Measurements from ENCODE around the gene GRM7. TPM values are rescaled to one million over a fixed set of nuclear protein-coding genes. Genes with fewer than 3 reads are reported as not detected.

GRM7 gene
- total RNA-seq, 1 donor from 2014 or later = 0.80 TPM

DNA sequence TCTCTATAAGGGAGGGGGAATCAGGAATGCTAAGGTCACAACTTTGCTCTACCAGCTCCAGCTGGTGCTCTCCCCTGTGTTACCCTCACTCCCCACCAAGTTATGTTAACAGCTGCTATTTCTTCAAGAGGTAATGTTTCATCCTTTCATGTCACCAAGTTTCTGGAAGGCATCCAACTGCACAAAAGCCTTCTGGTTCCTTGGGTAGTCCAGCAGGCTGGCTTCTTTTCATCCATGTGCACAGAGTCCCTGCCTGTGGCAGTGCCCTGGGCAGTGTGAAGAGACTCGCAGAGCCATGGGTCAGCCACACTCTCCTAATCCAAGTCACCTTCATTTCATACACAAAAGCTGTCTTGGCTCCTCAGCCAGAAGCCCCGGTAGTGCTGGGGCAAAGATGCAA, 903.2 kb downstream of the GRM7 start:
- Mint-ChIP-seq H3K27ac (no peak overlapping the region), H3K4me3 (no peak overlapping the region), H3K4me1 (no peaks in the 10 kb centered on the region), H3K36me3 (no peaks in the 10 kb centered on the region), H3K9me3 (peaks cover 15% of the 10 kb centered on the region), H3K27me3 (ENCODE audit: insufficient read depth, low read depth) (no peaks in the 10 kb centered on the region)
- no peaks in the 10 kb centered on the region for H3K27me3 ChIP-seq
- no peaks in the 10 kb centered on the region for H4K20me1 ChIP-seq (ENCODE audit: low read depth)
- H3K4me2 ChIP-seq = no peak overlapping the region
- TF ChIP-seq EZH2phosphoT487 (IDR thresholded peaks at IDR 0.05) = no peak
- TF ChIP-seq EZH2 (IDR thresholded peaks at IDR 0.05) = no peak
- TF ChIP-seq, protein P1, sequence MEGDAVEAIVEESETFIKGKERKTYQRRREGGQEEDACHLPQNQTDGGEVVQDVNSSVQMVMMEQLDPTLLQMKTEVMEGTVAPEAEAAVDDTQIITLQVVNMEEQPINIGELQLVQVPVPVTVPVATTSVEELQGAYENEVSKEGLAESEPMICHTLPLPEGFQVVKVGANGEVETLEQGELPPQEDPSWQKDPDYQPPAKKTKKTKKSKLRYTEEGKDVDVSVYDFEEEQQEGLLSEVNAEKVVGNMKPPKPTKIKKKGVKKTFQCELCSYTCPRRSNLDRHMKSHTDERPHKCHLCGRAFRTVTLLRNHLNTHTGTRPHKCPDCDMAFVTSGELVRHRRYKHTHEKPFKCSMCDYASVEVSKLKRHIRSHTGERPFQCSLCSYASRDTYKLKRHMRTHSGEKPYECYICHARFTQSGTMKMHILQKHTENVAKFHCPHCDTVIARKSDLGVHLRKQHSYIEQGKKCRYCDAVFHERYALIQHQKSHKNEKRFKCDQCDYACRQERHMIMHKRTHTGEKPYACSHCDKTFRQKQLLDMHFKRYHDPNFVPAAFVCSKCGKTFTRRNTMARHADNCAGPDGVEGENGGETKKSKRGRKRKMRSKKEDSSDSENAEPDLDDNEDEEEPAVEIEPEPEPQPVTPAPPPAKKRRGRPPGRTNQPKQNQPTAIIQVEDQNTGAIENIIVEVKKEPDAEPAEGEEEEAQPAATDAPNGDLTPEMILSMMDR (IDR thresholded peaks at IDR 0.05) = no peak
- no peak for DNase-seq (ENCODE audit: low spot score)
- H3K79me2 ChIP-seq (ENCODE audit: low read depth) = no peaks in the 10 kb centered on the region
- no peaks in the 10 kb centered on the region for H3F3A ChIP-seq (ENCODE audit: low read depth)
- no peak overlapping the region for H3K27ac ChIP-seq
- H3K36me3 ChIP-seq = no peaks in the 10 kb centered on the region
- H3K4me3 ChIP-seq = no peak overlapping the region
- no peaks in the 10 kb centered on the region for H3K9me3 ChIP-seq (ENCODE audit: low read depth)
- H3K9ac ChIP-seq = no peak overlapping the region
- no peak overlapping the region for H2AFZ ChIP-seq (replicated peaks)
- no peaks in the 10 kb centered on the region for H3K4me1 ChIP-seq

DNA sequence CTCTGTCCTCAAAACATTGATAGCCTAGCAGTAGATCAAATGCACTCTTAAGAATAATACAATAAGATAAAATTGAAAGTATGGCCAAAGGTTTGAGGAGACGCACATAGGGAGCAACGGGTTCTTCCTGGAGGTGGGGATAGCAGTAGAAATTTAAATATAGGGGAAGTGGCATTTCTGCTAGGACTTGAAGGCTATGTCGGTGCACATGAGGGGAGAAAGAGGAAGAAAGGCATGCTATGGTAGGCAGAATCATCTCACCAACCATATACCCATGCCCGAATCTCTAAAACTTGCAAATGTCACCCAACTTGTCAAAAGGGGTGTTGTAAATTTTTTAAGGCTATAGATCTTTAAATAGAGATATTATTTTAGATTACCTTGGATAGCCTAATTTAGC, 905.6 kb downstream of the GRM7 start:
- no peaks in the 10 kb centered on the region for H4K20me1 ChIP-seq (ENCODE audit: low read depth)
- DNase-seq (ENCODE audit: low spot score) = no peak
- H3K36me3 ChIP-seq = no peaks in the 10 kb centered on the region
- no peak overlapping the region for H3K4me2 ChIP-seq
- Mint-ChIP-seq H3K27me3 (ENCODE audit: insufficient read depth, low read depth) (no peaks in the 10 kb centered on the region), H3K4me3 (no peak overlapping the region), H3K36me3 (no peaks in the 10 kb centered on the region), H3K9me3 (peaks cover 15% of the 10 kb centered on the region), H3K4me1 (no peaks in the 10 kb centered on the region), H3K27ac (no peak overlapping the region)
- no peak overlapping the region for H3K27ac ChIP-seq
- H3K4me3 ChIP-seq = no peak overlapping the region
- H3K9ac ChIP-seq = no peak overlapping the region
- TF ChIP-seq EZH2 (IDR thresholded peaks at IDR 0.05) (no peak), EZH2phosphoT487 (IDR thresholded peaks at IDR 0.05) (no peak)
- TF ChIP-seq, protein P1 (IDR thresholded peaks at IDR 0.05) = no peak
- no peaks in the 10 kb centered on the region for H3F3A ChIP-seq (ENCODE audit: low read depth)
- H3K27me3 ChIP-seq = no peaks in the 10 kb centered on the region
- H3K79me2 ChIP-seq (ENCODE audit: low read depth) = no peaks in the 10 kb centered on the region
- H3K9me3 ChIP-seq (ENCODE audit: low read depth) = no peaks in the 10 kb centered on the region
- H3K4me1 ChIP-seq = no peaks in the 10 kb centered on the region
- H2AFZ ChIP-seq (replicated peaks) = no peak overlapping the region

DNA sequence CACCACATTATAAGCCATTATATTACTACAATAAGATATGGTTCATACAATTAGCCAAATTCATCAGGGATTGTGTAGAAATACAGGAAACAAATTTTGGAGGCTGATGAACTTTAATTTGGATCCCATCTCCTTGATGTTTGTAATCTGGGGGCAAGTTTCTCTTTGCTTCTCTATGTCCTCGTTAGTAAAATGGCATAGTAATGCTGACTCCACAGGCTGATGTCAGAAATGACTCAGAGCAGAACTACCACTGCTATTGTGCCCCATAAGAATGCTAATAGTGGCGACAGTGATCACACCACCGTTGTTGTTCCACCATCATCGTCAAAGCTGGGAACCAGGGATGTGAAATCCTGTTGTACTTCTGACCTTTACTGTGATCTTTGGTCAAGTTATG, 918.4 kb downstream of the GRM7 start:
- Histone ChIP-seq H4K20me1 (ENCODE audit: low read depth) (no peaks in the 10 kb centered on the region), H3K4me1 (no peaks in the 10 kb centered on the region), H3K4me3 (no peak overlapping the region), H3K4me2 (no peak overlapping the region), H3K27ac (no peak overlapping the region), H3F3A (ENCODE audit: low read depth) (no peaks in the 10 kb centered on the region), H2AFZ (replicated peaks) (no peak overlapping the region), H3K79me2 (ENCODE audit: low read depth) (no peaks in the 10 kb centered on the region), H3K9ac (no peak overlapping the region), H3K9me3 (ENCODE audit: low read depth) (no peaks in the 10 kb centered on the region), H3K36me3 (no peaks in the 10 kb centered on the region), H3K27me3 (no peaks in the 10 kb centered on the region)
- DNase-seq (ENCODE audit: low spot score) = no peak
- Mint-ChIP-seq H3K4me3 (no peak overlapping the region), H3K27ac (no peak overlapping the region), H3K36me3 (no peaks in the 10 kb centered on the region), H3K27me3 (ENCODE audit: insufficient read depth, low read depth) (no peaks in the 10 kb centered on the region), H3K9me3 (no peaks in the 10 kb centered on the region), H3K4me1 (no peaks in the 10 kb centered on the region)
- no peak for TF ChIP-seq EZH2 (IDR thresholded peaks at IDR 0.05)
- TF ChIP-seq, protein P1 (IDR thresholded peaks at IDR 0.05) = no peak
- no peak for TF ChIP-seq EZH2phosphoT487 (IDR thresholded peaks at IDR 0.05)

Data from neural progenitor cell (in vitro differentiated cells).